WTC11 (cell line): ENCODE results near the gene NRAP. TPM values are rescaled to one million over a fixed set of nuclear protein-coding genes. Genes with fewer than 3 reads are reported as not detected.

Source experiments
- ATAC-seq: fragments of 200-7000 bp; cut with Tn5 transposase; 2 replicates; pipeline ENCODE4 v1.10.0; 2021; ENCODE audit warnings: mild to moderate bottlenecking, moderate library complexity
- CTCF ChIA-PET: fragments of 300-600 bp; sonication (Branson Sonifier 250); formaldehyde crosslinking; loops from one replicate; lab custom pipeline; 2021; ENCODE audit warnings: antibody characterized with exemption; lab: Charles Lee
- POLR2A ChIA-PET: fragments of 350-600 bp; sonication (Branson Sonifier 250); formaldehyde crosslinking; loops from one replicate; lab custom pipeline; 2021; ENCODE audit warnings: antibody characterized with exemption; lab: Charles Lee
- DNase-seq: peaks from one replicate; pipeline ENCODE4 v3.0.0; 2021; ENCODE audit warnings: low spot score
- H3K27ac Mint-ChIP-seq: 2 replicates; pipeline ENCODE4 v1.8.0; 2021; ENCODE audit warnings: mixed read lengths
- H3K27me3 Mint-ChIP-seq: 2 replicates; pipeline ENCODE4 v1.8.0; 2021; ENCODE audit warnings: low read depth, mild to moderate bottlenecking, moderate library complexity, mixed read lengths
- H3K36me3 Mint-ChIP-seq: 2 replicates; pipeline ENCODE4 v1.8.0; 2021; ENCODE audit warnings: mixed read lengths
- H3K4me1 Mint-ChIP-seq: 2 replicates; pipeline ENCODE4 v1.8.0; 2022; ENCODE audit warnings: mixed read lengths
- H3K4me3 Mint-ChIP-seq: 2 replicates; pipeline ENCODE4 v1.8.0; 2021; ENCODE audit warnings: mild to moderate bottlenecking, moderate library complexity, mixed read lengths
- H3K9me3 Mint-ChIP-seq: 2 replicates; pipeline ENCODE4 v1.8.0; 2021; ENCODE audit warnings: mixed read lengths
- ATF1 ChIP-seq: sonication (generic); formaldehyde crosslinking; IDR thresholded peaks from 2 replicates; pipeline ENCODE4 v1.8.1; 2023; ENCODE audit warnings: mild to moderate bottlenecking, moderate library complexity, missing genetic modification reagents
- CREM ChIP-seq: sonication (generic); formaldehyde crosslinking; IDR thresholded peaks from 2 replicates; pipeline ENCODE4 v1.8.1; 2022; ENCODE audit warnings: mild to moderate bottlenecking, missing genetic modification reagents, moderate library complexity
- EMX1 ChIP-seq: fragments of 250-450 bp; sonication (Bioruptor Pico); IDR thresholded peaks from 2 replicates; pipeline ENCODE4 v1.8.0; 2021; ENCODE audit warnings: mild to moderate bottlenecking
- JUN ChIP-seq: sonication (generic); formaldehyde crosslinking; IDR thresholded peaks from 2 replicates; pipeline ENCODE4 v1.8.0; 2023; ENCODE audit warnings: mild to moderate bottlenecking, missing genetic modification reagents
- MYBL2 ChIP-seq: sonication (generic); formaldehyde crosslinking; IDR thresholded peaks from 2 replicates; pipeline ENCODE4 v1.8.1; 2023; ENCODE audit warnings: mild to moderate bottlenecking, moderate library complexity, missing genetic modification reagents
- NR3C1 ChIP-seq: sonication (generic); formaldehyde crosslinking; conservative IDR thresholded peaks from 2 replicates; pipeline ENCODE4 v1.8.1; 2023; ENCODE audit warnings: low read depth, mild to moderate bottlenecking, missing genetic modification reagents
- RELA ChIP-seq: sonication (generic); formaldehyde crosslinking; IDR thresholded peaks from 2 replicates; pipeline ENCODE4 v1.8.1; 2022; ENCODE audit warnings: missing genetic modification reagents, mild to moderate bottlenecking, borderline replicate concordance
- RORB ChIP-seq: fragments of 250-450 bp; sonication (Bioruptor Pico); IDR thresholded peaks from 2 replicates; pipeline ENCODE4 v1.9.0; 2021; ENCODE audit warnings: mild to moderate bottlenecking
- TEAD1 ChIP-seq: sonication (generic); formaldehyde crosslinking; IDR thresholded peaks from 2 replicates; pipeline ENCODE4 v1.8.0; 2022; ENCODE audit warnings: mild to moderate bottlenecking, missing genetic modification reagents
- ZNF121 ChIP-seq: sonication (generic); formaldehyde crosslinking; IDR thresholded peaks from 2 replicates; pipeline ENCODE4 v1.8.0; 2023; ENCODE audit warnings: missing genetic modification reagents
- ZNF423 ChIP-seq: fragments of 250-450 bp; sonication (Bioruptor Pico); IDR thresholded peaks from 2 replicates; pipeline ENCODE4 v2.1.2; 2022; ENCODE audit warnings: mild to moderate bottlenecking, moderate library complexity
- total RNA-seq: library from RNA; stranded (reverse); gene quantifications from 3 replicates; pipeline ENCODE4 v1.2.3, GENCODE V29; 2021
- TF ChIP-seq, protein P1 (sequence below): fragments of 250-450 bp; sonication (Bioruptor Pico); IDR thresholded peaks from 2 replicates; pipeline ENCODE4 v1.9.0; 2021; ENCODE audit warnings: mild to moderate bottlenecking
- TF ChIP-seq, protein P2 (sequence below): fragments of 250-450 bp; sonication (Bioruptor Pico); IDR thresholded peaks from 2 replicates; pipeline ENCODE4 v2.1.2; 2022; ENCODE audit warnings: mild to moderate bottlenecking, moderate library complexity
- TF ChIP-seq, protein P3 (sequence below): fragments of 250-450 bp; sonication (Bioruptor Pico); IDR thresholded peaks from 2 replicates; pipeline ENCODE4 v1.9.0; 2021; ENCODE audit warnings: mild to moderate bottlenecking, borderline replicate concordance

NRAP gene
- total RNA-seq, 1 experiment from 2014 or later: not detected

DNA sequence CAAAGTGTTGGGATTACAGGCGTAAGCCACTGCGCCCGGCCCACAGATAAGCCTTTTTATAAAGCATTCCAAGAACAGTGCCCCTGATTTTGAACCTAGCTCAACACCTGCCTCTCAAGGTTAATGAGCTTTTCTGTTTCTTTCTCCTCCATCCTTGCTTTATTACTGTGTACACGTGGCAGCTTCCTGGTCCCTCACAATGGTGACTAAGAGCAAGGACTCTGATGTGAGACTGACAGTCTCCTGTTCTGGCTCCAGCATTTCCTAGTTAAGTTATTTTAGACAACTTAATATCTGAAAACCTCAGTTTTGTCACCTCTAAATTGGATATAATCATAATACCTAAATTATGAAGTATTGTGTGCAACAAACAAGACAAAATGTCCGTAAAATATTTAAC is 101.1 kb downstream of the NRAP start:
- Mint-ChIP-seq H3K27me3 (peaks cover 72% of the 10 kb centered on the region), H3K27ac (no peak overlapping the region), H3K36me3 (no peaks in the 10 kb centered on the region), H3K9me3 (no peaks in the 10 kb centered on the region)
- CTCF ChIA-PET: interaction anchor here (0.6 to 3.7 kb wide), 24 partner anchors 9 to 1292 kb away, joined by 3 to 18 read pairs (median 4); no protein-coding TSS in a partner anchor
- no peak for DNase-seq
- POLR2A ChIA-PET: no interaction called here
- no peak for TF ChIP-seq NR3C1 (CRISPR knock-in tag)
- TF ChIP-seq CREM: no peak
- no peak for TF ChIP-seq EMX1 (CRISPR knock-in tag)
- TF ChIP-seq, protein P1, sequence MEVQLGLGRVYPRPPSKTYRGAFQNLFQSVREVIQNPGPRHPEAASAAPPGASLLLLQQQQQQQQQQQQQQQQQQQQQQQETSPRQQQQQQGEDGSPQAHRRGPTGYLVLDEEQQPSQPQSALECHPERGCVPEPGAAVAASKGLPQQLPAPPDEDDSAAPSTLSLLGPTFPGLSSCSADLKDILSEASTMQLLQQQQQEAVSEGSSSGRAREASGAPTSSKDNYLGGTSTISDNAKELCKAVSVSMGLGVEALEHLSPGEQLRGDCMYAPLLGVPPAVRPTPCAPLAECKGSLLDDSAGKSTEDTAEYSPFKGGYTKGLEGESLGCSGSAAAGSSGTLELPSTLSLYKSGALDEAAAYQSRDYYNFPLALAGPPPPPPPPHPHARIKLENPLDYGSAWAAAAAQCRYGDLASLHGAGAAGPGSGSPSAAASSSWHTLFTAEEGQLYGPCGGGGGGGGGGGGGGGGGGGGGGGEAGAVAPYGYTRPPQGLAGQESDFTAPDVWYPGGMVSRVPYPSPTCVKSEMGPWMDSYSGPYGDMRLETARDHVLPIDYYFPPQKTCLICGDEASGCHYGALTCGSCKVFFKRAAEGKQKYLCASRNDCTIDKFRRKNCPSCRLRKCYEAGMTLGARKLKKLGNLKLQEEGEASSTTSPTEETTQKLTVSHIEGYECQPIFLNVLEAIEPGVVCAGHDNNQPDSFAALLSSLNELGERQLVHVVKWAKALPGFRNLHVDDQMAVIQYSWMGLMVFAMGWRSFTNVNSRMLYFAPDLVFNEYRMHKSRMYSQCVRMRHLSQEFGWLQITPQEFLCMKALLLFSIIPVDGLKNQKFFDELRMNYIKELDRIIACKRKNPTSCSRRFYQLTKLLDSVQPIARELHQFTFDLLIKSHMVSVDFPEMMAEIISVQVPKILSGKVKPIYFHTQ (CRISPR knock-in tag): no peak
- TF ChIP-seq TEAD1 (CRISPR knock-in tag): no peak
- TF ChIP-seq, protein P2, sequence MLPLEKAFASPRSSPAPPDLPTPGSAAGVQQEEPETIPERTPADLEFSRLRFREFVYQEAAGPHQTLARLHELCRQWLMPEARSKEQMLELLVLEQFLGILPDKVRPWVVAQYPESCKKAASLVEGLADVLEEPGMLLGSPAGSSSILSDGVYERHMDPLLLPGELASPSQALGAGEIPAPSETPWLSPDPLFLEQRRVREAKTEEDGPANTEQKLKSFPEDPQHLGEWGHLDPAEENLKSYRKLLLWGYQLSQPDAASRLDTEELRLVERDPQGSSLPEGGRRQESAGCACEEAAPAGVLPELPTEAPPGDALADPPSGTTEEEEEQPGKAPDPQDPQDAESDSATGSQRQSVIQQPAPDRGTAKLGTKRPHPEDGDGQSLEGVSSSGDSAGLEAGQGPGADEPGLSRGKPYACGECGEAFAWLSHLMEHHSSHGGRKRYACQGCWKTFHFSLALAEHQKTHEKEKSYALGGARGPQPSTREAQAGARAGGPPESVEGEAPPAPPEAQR (CRISPR knock-in tag): no peak
- TF ChIP-seq ZNF423 (CRISPR knock-in tag): no peak
- TF ChIP-seq, protein P3, sequence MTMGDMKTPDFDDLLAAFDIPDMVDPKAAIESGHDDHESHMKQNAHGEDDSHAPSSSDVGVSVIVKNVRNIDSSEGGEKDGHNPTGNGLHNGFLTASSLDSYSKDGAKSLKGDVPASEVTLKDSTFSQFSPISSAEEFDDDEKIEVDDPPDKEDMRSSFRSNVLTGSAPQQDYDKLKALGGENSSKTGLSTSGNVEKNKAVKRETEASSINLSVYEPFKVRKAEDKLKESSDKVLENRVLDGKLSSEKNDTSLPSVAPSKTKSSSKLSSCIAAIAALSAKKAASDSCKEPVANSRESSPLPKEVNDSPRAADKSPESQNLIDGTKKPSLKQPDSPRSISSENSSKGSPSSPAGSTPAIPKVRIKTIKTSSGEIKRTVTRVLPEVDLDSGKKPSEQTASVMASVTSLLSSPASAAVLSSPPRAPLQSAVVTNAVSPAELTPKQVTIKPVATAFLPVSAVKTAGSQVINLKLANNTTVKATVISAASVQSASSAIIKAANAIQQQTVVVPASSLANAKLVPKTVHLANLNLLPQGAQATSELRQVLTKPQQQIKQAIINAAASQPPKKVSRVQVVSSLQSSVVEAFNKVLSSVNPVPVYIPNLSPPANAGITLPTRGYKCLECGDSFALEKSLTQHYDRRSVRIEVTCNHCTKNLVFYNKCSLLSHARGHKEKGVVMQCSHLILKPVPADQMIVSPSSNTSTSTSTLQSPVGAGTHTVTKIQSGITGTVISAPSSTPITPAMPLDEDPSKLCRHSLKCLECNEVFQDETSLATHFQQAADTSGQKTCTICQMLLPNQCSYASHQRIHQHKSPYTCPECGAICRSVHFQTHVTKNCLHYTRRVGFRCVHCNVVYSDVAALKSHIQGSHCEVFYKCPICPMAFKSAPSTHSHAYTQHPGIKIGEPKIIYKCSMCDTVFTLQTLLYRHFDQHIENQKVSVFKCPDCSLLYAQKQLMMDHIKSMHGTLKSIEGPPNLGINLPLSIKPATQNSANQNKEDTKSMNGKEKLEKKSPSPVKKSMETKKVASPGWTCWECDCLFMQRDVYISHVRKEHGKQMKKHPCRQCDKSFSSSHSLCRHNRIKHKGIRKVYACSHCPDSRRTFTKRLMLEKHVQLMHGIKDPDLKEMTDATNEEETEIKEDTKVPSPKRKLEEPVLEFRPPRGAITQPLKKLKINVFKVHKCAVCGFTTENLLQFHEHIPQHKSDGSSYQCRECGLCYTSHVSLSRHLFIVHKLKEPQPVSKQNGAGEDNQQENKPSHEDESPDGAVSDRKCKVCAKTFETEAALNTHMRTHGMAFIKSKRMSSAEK (CRISPR knock-in tag): no peak
- no peak for TF ChIP-seq RELA
- TF ChIP-seq, all 79 proteins: peak for 0
- no peak for ATAC-seq
- Mint-ChIP-seq H3K4me3 (no peak overlapping the region), H3K4me1 (peaks cover 56% of the 10 kb centered on the region)

DNA sequence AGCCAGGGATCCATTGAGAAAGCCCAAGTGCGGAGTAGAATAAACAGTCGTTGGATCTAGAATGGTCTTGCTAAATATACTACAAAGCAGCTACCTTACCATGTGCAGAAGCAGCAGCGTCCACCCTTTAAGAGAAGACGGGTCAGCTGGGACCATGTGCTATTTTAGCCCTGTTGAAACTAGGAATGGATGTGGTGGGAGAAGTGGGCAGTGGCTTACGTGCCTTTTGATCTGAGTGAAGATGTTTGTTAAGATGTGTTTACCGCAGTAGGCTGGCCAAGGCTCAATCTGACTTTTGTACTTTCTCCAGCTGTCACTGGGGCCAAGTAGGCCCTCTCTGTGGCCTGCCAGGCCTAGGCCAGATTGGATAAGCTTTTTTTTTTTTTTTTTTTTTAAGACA is 101.8 kb downstream of the NRAP start:
- no peaks in the 10 kb centered on the region for H3K9me3 Mint-ChIP-seq
- POLR2A ChIA-PET: interaction anchor here (0.6 kb wide), 1 partner anchor 386 kb away, joined by 3 read pairs; no protein-coding TSS in a partner anchor
- ATAC-seq (no peak), DNase-seq (no peak)
- H3K27me3 Mint-ChIP-seq: peaks cover 79% of the 10 kb centered on the region
- CTCF ChIA-PET: interaction anchor here (0.6 to 3.7 kb wide), 8 partner anchors 8 to 1291 kb away, joined by 3 to 18 read pairs (median 6); no protein-coding TSS in a partner anchor
- no peak for TF ChIP-seq ATF1 (CRISPR knock-in tag)
- no peak for TF ChIP-seq ZNF121 (CRISPR knock-in tag)
- TF ChIP-seq, protein P3 (CRISPR knock-in tag): no peak
- no peak for TF ChIP-seq CREM
- TF ChIP-seq RORB (CRISPR knock-in tag): no peak
- no peak for TF ChIP-seq JUN
- no peak for TF ChIP-seq MYBL2
- TF ChIP-seq NR3C1 (CRISPR knock-in tag): no peak
- no peak overlapping the region for H3K27ac Mint-ChIP-seq
- no peaks in the 10 kb centered on the region for H3K36me3 Mint-ChIP-seq
- H3K4me1 Mint-ChIP-seq: peaks cover 59% of the 10 kb centered on the region
- H3K4me3 Mint-ChIP-seq: no peak overlapping the region
